ENCODE measurements around the gene SSMEM1. TPM values are rescaled to one million over a fixed set of nuclear protein-coding genes. Genes with fewer than 3 reads are reported as not detected.

The SSMEM1 gene
- total RNA-seq, 4 donors from 2014 or later: not detected

- no peaks in the 10 kb centered on the region for H3K4me1 ChIP-seq
- in situ Hi-C loops (cut with MboI; ENCODE audit: low pct_ligation_motif_present in 1 of 4, low pct_unique_long_range_greater_than_20kb in 1 of 4, low sequenced_read_pairs in 3 of 4) (no loop called here), intact Hi-C loops (cut with DNase I; ENCODE audit: low total_unique reads) (no loop called here)
- DNase-seq: no peak
- H3K4me3 ChIP-seq: no peak overlapping the region
- no peak for TF ChIP-seq CTCF (IDR thresholded peaks at IDR 0.05)
- no peak for TF ChIP-seq POLR2AphosphoS5 (IDR thresholded peaks at IDR 0.05)
- no peak for TF ChIP-seq EP300 (IDR thresholded peaks at IDR 0.05; ENCODE audit: low read depth)
- no peak for TF ChIP-seq POLR2A (IDR thresholded peaks at IDR 0.05)
- no peak overlapping the region for H3K27ac ChIP-seq
- H3K36me3 ChIP-seq: no peaks in the 10 kb centered on the region
- no peaks in the 10 kb centered on the region for H3K27me3 ChIP-seq
- peaks cover 11 to 26% of the 10 kb centered on the region in 2 donors for H3K9me3 ChIP-seq
- WGBS, 2 donors (ENCODE audit: low coverage in 1 of 2): 71 to 100% methylated on average over 1 to 2 of the region's 2 CpGs
Measured at GRCh38 chr7:130256704-130257103, 49.0 kb downstream of the SSMEM1 start.

- intact Hi-C loops (cut with DNase I; ENCODE audit: low total_unique reads): no loop called here
- Histone ChIP-seq H3K9me3 (peaks cover 11 to 26% of the 10 kb centered on the region in 2 donors), H3K4me1 (no peaks in the 10 kb centered on the region), H3K4me3 (no peak overlapping the region), H3K27me3 (no peaks in the 10 kb centered on the region), H3K36me3 (no peaks in the 10 kb centered on the region), H3K27ac (no peak overlapping the region)
- no peak for TF ChIP-seq POLR2AphosphoS5 (IDR thresholded peaks at IDR 0.05)
- TF ChIP-seq CTCF (IDR thresholded peaks at IDR 0.05): no peak
- no peak for TF ChIP-seq POLR2A (IDR thresholded peaks at IDR 0.05)
- no peak for TF ChIP-seq EP300 (IDR thresholded peaks at IDR 0.05; ENCODE audit: low read depth)
- in situ Hi-C loops (cut with MboI; ENCODE audit: low pct_ligation_motif_present in 1 of 4, low pct_unique_long_range_greater_than_20kb in 1 of 4, low sequenced_read_pairs in 3 of 4): no loop called here
- no peak for DNase-seq
- WGBS, 2 donors (ENCODE audit: low coverage in 1 of 2): 68 to 71% methylated on average over 1 of the region's 1 CpG
Measured at GRCh38 chr7:130258494-130259078, 50.9 kb downstream of the SSMEM1 start.

- in situ Hi-C loops (cut with MboI; ENCODE audit: low pct_ligation_motif_present in 1 of 4, low pct_unique_long_range_greater_than_20kb in 1 of 4, low sequenced_read_pairs in 3 of 4): no loop called here
- DNase-seq: no peak
- Histone ChIP-seq H3K36me3 (no peaks in the 10 kb centered on the region), H3K9me3 (peaks cover 11 to 17% of the 10 kb centered on the region in 2 donors), H3K4me1 (no peaks in the 10 kb centered on the region), H3K27me3 (no peaks in the 10 kb centered on the region), H3K27ac (no peak overlapping the region), H3K4me3 (no peak overlapping the region)
- intact Hi-C loops (cut with DNase I; ENCODE audit: low total_unique reads): no loop called here
- WGBS, 2 donors (ENCODE audit: low coverage in 1 of 2): 58 to 100% methylated on average over 1 to 2 of the region's 2 CpGs
- no peak for TF ChIP-seq EP300 (IDR thresholded peaks at IDR 0.05; ENCODE audit: low read depth)
- TF ChIP-seq POLR2AphosphoS5 (IDR thresholded peaks at IDR 0.05): no peak
- no peak for TF ChIP-seq CTCF (IDR thresholded peaks at IDR 0.05)
- no peak for TF ChIP-seq POLR2A (IDR thresholded peaks at IDR 0.05)
Measured at GRCh38 chr7:130262448-130262847, 54.8 kb downstream of the SSMEM1 start.

GRCh38 chr7:130263130-130263529 is 55.5 kb downstream of the SSMEM1 start:
- Histone ChIP-seq H3K9me3 (peaks cover 6 to 12% of the 10 kb centered on the region in 2 donors), H3K27ac (no peak overlapping the region), H3K36me3 (no peaks in the 10 kb centered on the region), H3K4me1 (no peaks in the 10 kb centered on the region), H3K4me3 (no peak overlapping the region), H3K27me3 (no peaks in the 10 kb centered on the region)
- in situ Hi-C loops (cut with MboI; ENCODE audit: low pct_ligation_motif_present in 1 of 4, low pct_unique_long_range_greater_than_20kb in 1 of 4, low sequenced_read_pairs in 3 of 4) (no loop called here), intact Hi-C loops (cut with DNase I; ENCODE audit: low total_unique reads) (no loop called here)
- DNase-seq: no peak
- 71% methylated on average over 1 to 2 of the region's 2 CpGs for WGBS, 2 donors (ENCODE audit: low coverage in 1 of 2)
- TF ChIP-seq POLR2A (IDR thresholded peaks at IDR 0.05) (no peak), EP300 (IDR thresholded peaks at IDR 0.05; ENCODE audit: low read depth) (no peak), CTCF (IDR thresholded peaks at IDR 0.05) (no peak), POLR2AphosphoS5 (IDR thresholded peaks at IDR 0.05) (no peak)

Other genes starting within 250 kb of the SSMEM1 start
- 10 to 100 TPM in 2 of 4 donors, 1 to 10 TPM in 2; 4.0 to 24.3 (median 8.7) TPM for gene ZC3HC1, start 156.5 kb upstream of the SSMEM1 start, total RNA-seq
- 10 to 100 TPM in 3 of 4 donors, 1 to 10 TPM in 1; 9.4 to 23.5 (median 15.6) TPM for gene KLHDC10, start 137.3 kb upstream of the SSMEM1 start, total RNA-seq
- 10 to 100 TPM in 3 of 4 donors, 1 to 10 TPM in 1; 8.6 to 57.5 (median 17.8) TPM for gene TMEM209, start 2.5 kb upstream of the SSMEM1 start, total RNA-seq
- 1 to 10 TPM in 1 of 4 donors, under 1 TPM in 1, not detected in 2; 0.48 to 1.6 TPM for gene CPA2, start 59.0 kb downstream of the SSMEM1 start, total RNA-seq
- not detected for gene CPA4, start 85.3 kb downstream of the SSMEM1 start, total RNA-seq
- gene CPA5, start 137.0 kb downstream of the SSMEM1 start, total RNA-seq: not detected
- gene CPA1, start 172.6 kb downstream of the SSMEM1 start, total RNA-seq: not detected
- gene CEP41, start 233.2 kb downstream of the SSMEM1 start, total RNA-seq: 1 to 10 TPM in 2 of 4 donors, under 1 TPM in 1, not detected in 1; 0.75 to 4.8 (median 2.7) TPM